ENCODE results near the gene HEATR5B. TPM values are rescaled to one million over a fixed set of nuclear protein-coding genes. Genes with fewer than 3 reads are reported as not detected.

HEATR5B gene
- total RNA-seq, 1 donor from 2014 or later, result 10.6 TPM

DNA sequence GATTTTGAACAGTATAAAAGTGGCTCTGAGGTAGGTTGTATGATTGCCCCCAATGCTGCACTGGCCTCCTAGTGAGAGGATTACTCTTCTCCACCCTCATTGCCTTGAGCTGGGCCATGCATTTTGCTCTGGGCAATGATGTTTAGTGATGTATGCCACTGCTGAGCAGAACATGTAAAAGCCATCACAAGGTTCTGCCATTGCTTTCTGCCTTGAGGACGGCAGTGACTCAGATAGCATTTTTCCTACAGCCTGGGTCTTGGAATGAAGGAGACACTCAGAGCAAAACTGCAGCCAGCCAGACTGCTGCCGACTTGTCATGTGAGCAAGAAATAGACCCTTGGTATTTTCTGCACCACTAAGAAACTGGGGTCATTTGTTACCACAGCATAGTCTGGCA lies 27.8 kb upstream of the HEATR5B start:
- TF ChIP-seq, protein P1, sequence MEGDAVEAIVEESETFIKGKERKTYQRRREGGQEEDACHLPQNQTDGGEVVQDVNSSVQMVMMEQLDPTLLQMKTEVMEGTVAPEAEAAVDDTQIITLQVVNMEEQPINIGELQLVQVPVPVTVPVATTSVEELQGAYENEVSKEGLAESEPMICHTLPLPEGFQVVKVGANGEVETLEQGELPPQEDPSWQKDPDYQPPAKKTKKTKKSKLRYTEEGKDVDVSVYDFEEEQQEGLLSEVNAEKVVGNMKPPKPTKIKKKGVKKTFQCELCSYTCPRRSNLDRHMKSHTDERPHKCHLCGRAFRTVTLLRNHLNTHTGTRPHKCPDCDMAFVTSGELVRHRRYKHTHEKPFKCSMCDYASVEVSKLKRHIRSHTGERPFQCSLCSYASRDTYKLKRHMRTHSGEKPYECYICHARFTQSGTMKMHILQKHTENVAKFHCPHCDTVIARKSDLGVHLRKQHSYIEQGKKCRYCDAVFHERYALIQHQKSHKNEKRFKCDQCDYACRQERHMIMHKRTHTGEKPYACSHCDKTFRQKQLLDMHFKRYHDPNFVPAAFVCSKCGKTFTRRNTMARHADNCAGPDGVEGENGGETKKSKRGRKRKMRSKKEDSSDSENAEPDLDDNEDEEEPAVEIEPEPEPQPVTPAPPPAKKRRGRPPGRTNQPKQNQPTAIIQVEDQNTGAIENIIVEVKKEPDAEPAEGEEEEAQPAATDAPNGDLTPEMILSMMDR (IDR thresholded peaks at IDR 0.05), result no peak
- Histone ChIP-seq H3K4me1 (no peaks in the 10 kb centered on the region), H3K4me3 (no peak overlapping the region), H3K27ac (no peak overlapping the region), H3K36me3 (peaks cover 45 to 69% of the 10 kb centered on the region in 2 donors), H3K9me3 (no peaks in the 10 kb centered on the region), H3K27me3 (no peaks in the 10 kb centered on the region)
- no peak for DNase-seq (ENCODE audit: low spot score in 2 of 2)
- intact Hi-C loops (cut with DNase I), result no loop called here

DNA sequence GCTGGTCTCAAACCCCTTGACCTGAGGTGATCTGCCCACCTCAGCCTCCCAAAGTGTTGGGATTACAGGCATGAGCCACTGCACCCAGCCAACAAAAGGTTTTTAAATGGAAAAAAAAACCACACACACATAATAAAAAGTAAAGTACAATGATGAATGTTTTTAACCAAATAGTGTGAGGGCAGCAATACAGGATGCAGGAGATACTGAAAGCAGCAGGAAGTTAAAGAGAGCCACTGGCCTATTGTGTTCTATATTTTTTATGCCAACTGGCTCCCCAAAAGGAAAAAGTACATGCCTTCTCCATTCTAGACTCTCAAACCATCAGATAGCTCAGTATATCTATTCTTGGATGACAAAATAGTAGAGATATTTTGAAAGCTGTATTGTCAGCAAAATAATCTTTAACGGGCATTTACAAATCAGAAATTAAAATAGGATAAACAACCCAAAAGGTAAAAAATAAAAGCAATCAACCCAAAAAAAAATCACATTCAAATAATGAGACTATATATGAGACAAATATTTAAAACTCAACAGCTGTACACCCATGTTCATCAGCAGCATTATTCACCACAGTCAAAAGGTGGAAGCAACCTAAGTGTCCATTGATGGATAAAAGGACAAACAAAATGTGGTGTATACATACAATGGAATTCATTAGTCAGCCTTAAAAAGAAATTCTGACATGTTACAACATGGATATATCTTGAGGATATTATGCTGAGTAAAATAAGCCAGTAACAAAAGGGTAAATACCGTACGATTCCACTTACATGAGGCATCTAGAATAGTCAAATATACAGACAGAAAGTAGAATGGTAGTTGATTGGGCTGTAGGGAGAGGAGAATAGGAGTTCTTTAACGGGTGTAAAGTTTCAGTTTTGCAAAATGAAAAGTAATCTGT lies 26.4 kb upstream of the HEATR5B start:
- peaks cover 34 to 69% of the 10 kb centered on the region in 2 donors for H3K36me3 ChIP-seq
- no peaks in the 10 kb centered on the region for H3K27me3 ChIP-seq
- H3K9me3 ChIP-seq, result no peaks in the 10 kb centered on the region
- no peak overlapping the region for H3K27ac ChIP-seq
- intact Hi-C loops (cut with DNase I), result no loop called here
- H3K4me3 ChIP-seq, result no peak overlapping the region
- H3K4me1 ChIP-seq, result no peaks in the 10 kb centered on the region
- no peak for DNase-seq (ENCODE audit: low spot score in 2 of 2)
- TF ChIP-seq, protein P1 (IDR thresholded peaks at IDR 0.05), result no peak

DNA sequence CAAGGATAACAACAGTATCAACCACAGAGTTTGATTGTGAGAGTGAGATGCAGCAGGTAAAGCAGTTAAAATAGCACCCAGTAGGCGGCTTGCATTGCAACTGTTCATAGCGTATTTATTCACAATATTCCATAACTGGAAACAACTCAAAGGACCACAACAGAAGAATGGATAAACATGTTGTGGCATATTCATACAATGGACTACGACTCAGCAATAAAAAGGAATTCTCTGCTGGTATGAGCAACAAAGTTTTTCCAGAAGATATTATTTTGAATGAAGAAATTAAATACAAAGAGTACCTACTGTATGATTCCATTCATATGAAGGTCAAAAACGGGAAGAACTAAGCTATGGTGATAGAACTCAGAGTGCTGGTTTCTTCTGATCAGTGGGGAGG lies 25.4 kb upstream of the HEATR5B start:
- H3K27ac ChIP-seq, result no peak overlapping the region
- H3K4me3 ChIP-seq, result no peak overlapping the region
- no peaks in the 10 kb centered on the region for H3K9me3 ChIP-seq
- H3K27me3 ChIP-seq, result no peaks in the 10 kb centered on the region
- no peak for DNase-seq (ENCODE audit: low spot score in 2 of 2)
- TF ChIP-seq, protein P1 (IDR thresholded peaks at IDR 0.05), result no peak
- no peaks in the 10 kb centered on the region for H3K4me1 ChIP-seq
- H3K36me3 ChIP-seq, result peaks cover 34 to 72% of the 10 kb centered on the region in 2 donors
- intact Hi-C loops (cut with DNase I), result no loop called here

DNA sequence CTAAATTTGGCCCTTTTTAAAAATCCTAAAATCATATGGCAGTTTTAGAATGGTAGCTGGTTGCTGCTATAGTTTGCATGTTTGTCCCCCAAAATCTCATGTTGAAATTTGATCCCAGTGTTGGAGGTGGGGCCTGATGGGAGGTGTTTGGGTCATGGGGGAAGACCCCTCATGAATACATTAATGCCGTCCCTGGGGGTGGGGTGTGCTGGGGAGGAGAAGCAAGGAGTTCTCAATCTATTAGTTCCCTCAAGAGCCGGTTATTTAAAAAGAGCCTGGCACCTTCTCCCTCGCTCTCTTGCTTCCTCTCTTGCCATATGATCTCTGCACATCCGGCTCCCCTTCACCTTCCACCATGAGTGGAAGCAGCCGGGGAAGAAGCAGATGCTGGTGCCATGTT lies 21.0 kb upstream of the HEATR5B start:
- no peaks in the 10 kb centered on the region for H3K9me3 ChIP-seq
- intact Hi-C loops (cut with DNase I), result no loop called here
- H3K36me3 ChIP-seq, result peaks cover 33 to 65% of the 10 kb centered on the region in 2 donors
- DNase-seq (ENCODE audit: low spot score in 2 of 2), result no peak
- no peak overlapping the region for H3K27ac ChIP-seq
- H3K4me3 ChIP-seq, result no peak overlapping the region
- H3K27me3 ChIP-seq, result no peaks in the 10 kb centered on the region
- TF ChIP-seq, protein P1 (IDR thresholded peaks at IDR 0.05), result no peak
- peaks cover 0 to 5% of the 10 kb centered on the region in 2 donors for H3K4me1 ChIP-seq

DNA sequence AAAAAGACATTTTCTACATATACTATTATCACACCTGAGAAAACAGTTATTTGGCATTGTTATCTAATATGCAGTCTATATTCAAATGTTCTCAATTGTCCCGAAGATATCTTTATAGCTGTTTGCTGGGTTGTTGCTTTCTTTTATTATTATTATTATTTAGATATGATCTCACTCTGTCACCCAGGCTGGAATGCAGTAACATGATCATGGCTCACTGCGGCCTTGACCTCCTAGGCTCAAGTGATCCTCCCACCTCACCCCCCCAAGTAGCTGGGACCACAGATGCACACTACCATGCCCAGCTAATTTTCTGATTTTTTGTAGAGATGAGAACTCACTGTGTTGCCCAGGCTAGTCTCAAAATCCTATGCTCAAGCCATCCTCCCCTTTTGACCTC lies 20.0 kb upstream of the HEATR5B start:
- Histone ChIP-seq H3K27ac (peak overlapping the region; percentile 51 to 70), H3K36me3 (peaks cover 35 to 71% of the 10 kb centered on the region in 2 donors)
- intact Hi-C loops (cut with DNase I), result no loop called here

More for the DNA sequence above, 20.0 kb upstream of the HEATR5B start:
- H3K27me3 ChIP-seq, result no peaks in the 10 kb centered on the region
- peaks cover 0 to 5% of the 10 kb centered on the region in 2 donors for H3K4me1 ChIP-seq
- TF ChIP-seq, protein P1 (IDR thresholded peaks at IDR 0.05), result no peak
- no peak overlapping the region for H3K4me3 ChIP-seq
- DNase-seq (ENCODE audit: low spot score in 2 of 2), result no peak
- no peaks in the 10 kb centered on the region for H3K9me3 ChIP-seq

Measured in ascending aorta (tissue), 2 donors.